GM12878 (cell line): Measurements from ENCODE around the gene SLC29A1. TPM values are rescaled to one million over a fixed set of nuclear protein-coding genes. Genes with fewer than 3 reads are reported as not detected.

Source experiments
- ATAC-seq: fragments of 200-7000 bp; cut with Tn5 transposase; 3 replicates; pipeline ENCODE4 v1.9.1; 2020; ENCODE audit warnings: mild to moderate bottlenecking, moderate library complexity
- BruUV-seq: library from RNA; stranded (reverse); fragments of 400-500 nt; replicated peaks from 2 replicates; lab custom pipeline; 2021; lab: Mats Ljungman, UMichigan
- CTCF ChIA-PET: fragments of 300-600 bp; sonication (Branson Sonifier 250); formaldehyde crosslinking; extraction: SDS; loops from one replicate; lab custom pipeline; 2021; ENCODE audit warnings: inconsistent platforms; lab: Yijun Ruan, JAX
- POLR2A ChIA-PET: fragments of 350-600 bp; formaldehyde crosslinking; extraction: SDS; loops from one replicate; lab custom pipeline; 2021; ENCODE audit warnings: inconsistent platforms; lab: Charles Lee
- RAD21 ChIA-PET: fragments of 300-600 bp; sonication (Branson Sonifier 250); formaldehyde crosslinking; loops from one replicate; lab custom pipeline; 2023; ENCODE audit warnings: antibody characterized with exemption; ENCODE audit not compliant: unreplicated experiment; lab: Charles Lee
- SMC1A ChIA-PET: fragments of 300-600 bp; sonication (Branson Sonifier 250); formaldehyde crosslinking; loops from one replicate; lab custom pipeline; 2023; ENCODE audit not compliant: unreplicated experiment, uncharacterized antibody; lab: Charles Lee
- DNase-seq: peaks from one replicate; pipeline ENCODE4 v3.0.0-alpha.2; 2011; ENCODE audit warnings: low read depth, low spot score
- FAIRE-seq: peaks from 3 replicates; lab custom pipeline; 2011; peaks lifted over from hg19 to GRCh38; lab: Jason Lieb, UNC
- H2AFZ ChIP-seq: 2 replicates; pipeline ENCODE4 v1.6.0; 2011; ENCODE audit warnings: low read depth, low read length, control low read depth; ENCODE audit not compliant: control insufficient read depth
- H3K27ac ChIP-seq: 2 replicates; pipeline ENCODE4 v1.5.1; 2011; ENCODE audit warnings: control low read depth; ENCODE audit not compliant: control insufficient read depth, insufficient read depth
- H3K27me3 ChIP-seq, 2 experiments: replicated peaks in 1 of 2; 2 replicates each; pipeline versions ENCODE4 v1.6.0 to v1.6.1; 2011; ENCODE audit warnings: low read length in 1 of 2; ENCODE audit not compliant: control insufficient read depth in 2 of 2, insufficient read depth in 2 of 2
- H3K36me3 ChIP-seq, 2 experiments: 2 replicates each; pipeline ENCODE4 v1.5.1; 2011; ENCODE audit warnings: low read length in 1 of 2; ENCODE audit not compliant: control insufficient read depth in 2 of 2, insufficient read depth in 2 of 2
- H3K4me1 ChIP-seq: 2 replicates; pipeline ENCODE4 v1.6.1; 2011; ENCODE audit warnings: mild to moderate bottlenecking, low read length, moderate library complexity, mixed read lengths; ENCODE audit not compliant: control insufficient read depth, insufficient read depth
- H3K4me2 ChIP-seq: 2 replicates; pipeline ENCODE4 v1.6.0; 2011; ENCODE audit warnings: control low read depth; ENCODE audit not compliant: control insufficient read depth, insufficient read depth
- H3K4me3 ChIP-seq: fragments of 200-600 bp; sonication (generic); 2 replicates; pipeline ENCODE4 v1.5.1; 2016
- H3K79me2 ChIP-seq: 2 replicates; pipeline ENCODE4 v1.6.0; 2011; ENCODE audit warnings: low read length; ENCODE audit not compliant: control insufficient read depth, insufficient read depth
- H3K9ac ChIP-seq: 2 replicates; pipeline ENCODE4 v1.8.0; 2011; ENCODE audit warnings: low read length, control low read depth, mixed read lengths; ENCODE audit not compliant: control insufficient read depth, insufficient read depth
- H3K9me3 ChIP-seq: replicated peaks from 3 replicates; pipeline ENCODE4 v1.5.1; 2011; ENCODE audit warnings: mild to moderate bottlenecking, low read length; ENCODE audit not compliant: control insufficient read depth, insufficient read depth
- H4K20me1 ChIP-seq: 2 replicates; pipeline ENCODE4 v1.6.0; 2011; ENCODE audit not compliant: control insufficient read depth, insufficient read depth
- HDGF ChIP-seq: fragments of 450-650 bp; IDR thresholded peaks from 2 replicates; pipeline ENCODE4 v1.6.1; 2016; ENCODE audit warnings: antibody characterized with exemption
- MTA3 ChIP-seq: IDR thresholded peaks from 2 replicates; pipeline ENCODE4 v1.6.1; 2012; ENCODE audit warnings: low read length, inconsistent platforms, borderline replicate concordance
- MYB ChIP-seq: fragments of 150-350 bp; IDR thresholded peaks from 2 replicates; pipeline ENCODE4 v1.6.1; 2014; ENCODE audit warnings: mild to moderate bottlenecking, low read depth, low read length, borderline replicate concordance
- POLR2A ChIP-seq: IDR thresholded peaks from 2 replicates; pipeline ENCODE4 v1.6.1; 2011; ENCODE audit warnings: low read depth, mild to moderate bottlenecking, low read length
- YY1 ChIP-seq: IDR thresholded peaks from 2 replicates; pipeline ENCODE4 v1.6.1; 2011; ENCODE audit warnings: low read depth, mild to moderate bottlenecking, low read length
- WGBS: methylation state at CpG from one replicate; pipeline ENCODE4 v1.1.6; 2016; ENCODE audit warnings: low lambda C conversion rate; ENCODE audit not compliant: insufficient replicate concordance, insufficient coverage; ENCODE audit errors: missing lambda C conversion rate; 5-methylcytosine and 5-hydroxymethylcytosine counted together
- in situ Hi-C: fragments of 300-500 bp; cut with MboI; formaldehyde crosslinking; loops from 9 replicates; pipeline ENCODE4 v1.14.3; 2018; ENCODE audit warnings: mixed read lengths
- intact Hi-C: fragments of 100-400 bp; cut with micrococcal nuclease; formaldehyde crosslinking; loops from one replicate; pipeline ENCODE4 v1.14.2; 2022; ENCODE audit not compliant: unreplicated experiment
- polyA plus RNA-seq, 11 experiments: library from polyadenylated mRNA; depleted of rRNA in 4 of 11; unstranded in 6 of 11; stranded (reverse) in 5 of 11; fragments of >200 nt; fragmentation: Nextera tagmentation in 4 of 11; fragmentation: Illumina TruSeq in 1 of 11; extraction: Ambion mirVana in 4 of 11; extraction: Trizol in 1 of 11; gene quantifications; 1 replicate in 1 of 11; 2 replicates in 10 of 11; pipeline versions ENCODE4 v1.2.1 to v1.2.3, GENCODE V29; 2011 to 2016; ENCODE audit warnings: inconsistent platforms in 2 of 11, missing spikeins in 2 of 11, low read depth in 1 of 11
- total RNA-seq, 4 experiments: library from RNA; depleted of rRNA in 3 of 4; stranded (reverse); fragments of >200 nt in 3 of 4; fragmentation: Illumina TruSeq in 1 of 4; extraction: Trizol in 1 of 4; gene quantifications; 2 replicates each; pipeline versions ENCODE4 v1.2.1 to v1.2.3, GENCODE V29; 2013 to 2021
- TF ChIP-seq, protein P1 (sequence below): IDR thresholded peaks from 2 replicates; pipeline ENCODE4 v1.6.1; 2011; ENCODE audit warnings: borderline replicate concordance, low read depth, mild to moderate bottlenecking, moderate library complexity, low read length; ENCODE audit not compliant: insufficient read depth, poor library complexity, severe bottlenecking
- TF ChIP-seq, protein P2 (sequence below): fragments of 450-650 bp; IDR thresholded peaks from 2 replicates; pipeline ENCODE4 v1.6.1; 2017; ENCODE audit warnings: low read depth, mild to moderate bottlenecking, moderate library complexity
- TF ChIP-seq, protein P3 (sequence below): IDR thresholded peaks from 2 replicates; pipeline ENCODE4 v1.6.1; 2012; ENCODE audit warnings: low read depth, low read length, improper control_type of control experiment

SLC29A1 gene
- total and polyA plus RNA-seq, 10 of the 15 experiments (the other 5 are each of a cell fraction or from before 2014, with no cell fraction given) = 10.0 to 132 (median 93.4) TPM

DNA sequence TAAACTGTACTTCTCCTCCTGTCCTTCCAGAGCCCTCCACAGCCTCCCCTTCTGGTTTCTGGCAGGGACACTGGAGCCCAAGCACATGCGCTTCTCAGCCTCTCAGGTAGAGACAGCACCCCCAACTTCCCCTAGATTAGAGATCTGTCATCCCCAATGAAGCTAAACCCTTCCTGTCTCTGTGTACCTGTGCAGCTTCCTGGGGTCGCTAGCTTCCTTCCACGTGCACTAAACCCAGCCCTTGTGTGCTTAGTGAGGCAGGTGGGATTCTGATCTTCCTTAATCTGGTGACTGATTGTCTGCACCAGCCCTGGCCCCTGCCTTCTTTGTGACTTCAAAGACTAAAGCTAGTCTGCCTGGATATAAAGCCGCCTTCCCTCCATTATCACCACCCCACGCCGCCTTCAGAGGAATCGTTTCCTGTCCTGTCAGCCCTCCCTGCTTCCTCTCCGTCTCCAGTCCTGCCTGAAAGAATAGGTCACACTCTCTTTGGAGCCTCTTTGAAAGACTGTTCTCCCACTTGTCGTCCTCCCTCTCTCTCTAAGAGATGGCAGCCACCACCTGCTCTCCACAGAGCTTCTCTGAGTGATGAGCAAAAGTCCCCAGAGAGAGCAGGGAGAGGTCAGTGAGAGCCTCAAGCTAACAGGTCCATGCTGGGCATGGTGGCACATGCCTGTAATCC lies 37.3 kb upstream of the SLC29A1 start (continued):
- TF ChIP-seq, protein P1, sequence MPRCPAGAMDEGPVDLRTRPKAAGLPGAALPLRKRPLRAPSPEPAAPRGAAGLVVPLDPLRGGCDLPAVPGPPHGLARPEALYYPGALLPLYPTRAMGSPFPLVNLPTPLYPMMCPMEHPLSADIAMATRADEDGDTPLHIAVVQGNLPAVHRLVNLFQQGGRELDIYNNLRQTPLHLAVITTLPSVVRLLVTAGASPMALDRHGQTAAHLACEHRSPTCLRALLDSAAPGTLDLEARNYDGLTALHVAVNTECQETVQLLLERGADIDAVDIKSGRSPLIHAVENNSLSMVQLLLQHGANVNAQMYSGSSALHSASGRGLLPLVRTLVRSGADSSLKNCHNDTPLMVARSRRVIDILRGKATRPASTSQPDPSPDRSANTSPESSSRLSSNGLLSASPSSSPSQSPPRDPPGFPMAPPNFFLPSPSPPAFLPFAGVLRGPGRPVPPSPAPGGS = no peak
- TF ChIP-seq, protein P2, sequence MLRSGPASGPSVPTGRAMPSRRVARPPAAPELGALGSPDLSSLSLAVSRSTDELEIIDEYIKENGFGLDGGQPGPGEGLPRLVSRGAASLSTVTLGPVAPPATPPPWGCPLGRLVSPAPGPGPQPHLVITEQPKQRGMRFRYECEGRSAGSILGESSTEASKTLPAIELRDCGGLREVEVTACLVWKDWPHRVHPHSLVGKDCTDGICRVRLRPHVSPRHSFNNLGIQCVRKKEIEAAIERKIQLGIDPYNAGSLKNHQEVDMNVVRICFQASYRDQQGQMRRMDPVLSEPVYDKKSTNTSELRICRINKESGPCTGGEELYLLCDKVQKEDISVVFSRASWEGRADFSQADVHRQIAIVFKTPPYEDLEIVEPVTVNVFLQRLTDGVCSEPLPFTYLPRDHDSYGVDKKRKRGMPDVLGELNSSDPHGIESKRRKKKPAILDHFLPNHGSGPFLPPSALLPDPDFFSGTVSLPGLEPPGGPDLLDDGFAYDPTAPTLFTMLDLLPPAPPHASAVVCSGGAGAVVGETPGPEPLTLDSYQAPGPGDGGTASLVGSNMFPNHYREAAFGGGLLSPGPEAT = no peak
- TF ChIP-seq YY1 (no peak), HDGF (no peak), MYB (no peak)

DNA sequence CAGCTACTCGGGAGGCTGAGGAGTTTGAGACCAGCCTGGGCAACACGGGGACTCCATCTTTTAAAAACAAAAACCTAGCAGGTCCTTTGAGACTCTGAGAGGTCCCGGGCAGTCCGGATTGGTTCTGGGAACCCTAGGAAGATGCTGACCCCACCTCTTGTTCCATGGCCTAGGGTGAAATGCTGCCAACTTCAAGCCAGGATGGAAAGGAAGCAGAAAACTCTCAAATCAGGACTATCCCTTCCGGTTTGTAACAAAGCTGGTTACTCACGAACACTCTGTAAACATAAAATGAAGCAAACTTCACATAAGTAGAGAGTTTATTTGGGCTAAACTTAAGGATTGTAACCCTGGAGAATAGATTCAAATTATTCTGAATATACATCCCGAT lies 36.8 kb upstream of the SLC29A1 start:
- Histone ChIP-seq H3K9ac (no peak overlapping the region), H3K4me1 (peaks cover 12% of the 10 kb centered on the region), H3K27ac (no peak overlapping the region), H3K79me2 (no peaks in the 10 kb centered on the region), H3K27me3 (0 out of 4 replicates have a peak, but pooled peaks cover 0 to 2% of the 10 kb centered on the region in 2 experiments), H3K4me3 (no peak overlapping the region), H4K20me1 (no peaks in the 10 kb centered on the region), H3K36me3 (no peaks in the 10 kb centered on the region), H3K9me3 (no peaks in the 10 kb centered on the region), H2AFZ (no peak overlapping the region), H3K4me2 (no peak overlapping the region)
- TF ChIP-seq MTA3 (no peak), POLR2A (no peak)
- TF ChIP-seq, protein P3, sequence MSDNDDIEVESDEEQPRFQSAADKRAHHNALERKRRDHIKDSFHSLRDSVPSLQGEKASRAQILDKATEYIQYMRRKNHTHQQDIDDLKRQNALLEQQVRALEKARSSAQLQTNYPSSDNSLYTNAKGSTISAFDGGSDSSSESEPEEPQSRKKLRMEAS = no peak
- intact Hi-C loops (no loop called here), in situ Hi-C loops (no loop called here)
- FAIRE-seq (no peak), DNase-seq (no peak), ATAC-seq (no peak)
- ChIA-PET SMC1A (interaction anchor here (0.7 to 2.8 kb wide), 5 partner anchors 14 to 49 kb away, joined by 3 to 10 read pairs (median 5); no protein-coding TSS in a partner anchor), CTCF (interaction anchor here (0.7 to 3.2 kb wide), 3 partner anchors 14 to 89 kb away, joined by 3 to 12 read pairs (median 6); no protein-coding TSS in a partner anchor), POLR2A (interaction anchor here (1.6 kb wide), 1 partner anchor 38 kb away, joined by 4 read pairs; no protein-coding TSS in a partner anchor), RAD21 (interaction anchor here (0.7 to 1.1 kb wide), 2 partner anchors 18 to 153 kb away, joined by 3 to 4 read pairs; no protein-coding TSS in a partner anchor)
- no TSS peak for BruUV-seq
- 54% methylated on average over 7 of the region's 7 CpGs for WGBS
